GM12872 (cell line): ENCODE results near the gene GLRX5.
A peak's percentile ranks its signal among the peaks of the same experiment; 100 is the strongest.

ENCODE experiments used
- CTCF ChIP-seq: IDR thresholded peaks from 3 replicates; pipeline ENCODE4 v1.5.1; 2011; ENCODE audit warnings: low read depth, mild to moderate bottlenecking, low read length, moderate library complexity; ENCODE audit not compliant: insufficient read depth

GLRX5 gene

GRCh38 chr14:95559203-95559602 is 24.4 kb downstream of the GLRX5 start:
- no peak for TF ChIP-seq CTCF

- peak; percentile 98 for TF ChIP-seq CTCF
Observed at GRCh38 chr14:95561001-95561412, 26.2 kb downstream of the GLRX5 start.

GRCh38 chr14:95562892-95563685 is 28.2 kb downstream of the GLRX5 start:
- TF ChIP-seq CTCF = no peak

GRCh38 chr14:95564060-95564459 is 29.2 kb downstream of the GLRX5 start:
- TF ChIP-seq CTCF = no peak

GRCh38 chr14:95569440-95569839 is 34.6 kb downstream of the GLRX5 start:
- TF ChIP-seq CTCF = no peak

- TF ChIP-seq CTCF = no peak
Observed at GRCh38 chr14:95573313-95573712, 38.5 kb downstream of the GLRX5 start.

- TF ChIP-seq CTCF = no peak
Observed at GRCh38 chr14:95575840-95576473, 41.1 kb downstream of the GLRX5 start.
